Measurements from ENCODE around the gene IRGQ. TPM values are rescaled to one million over a fixed set of nuclear protein-coding genes. Genes with fewer than 3 reads are reported as not detected.

Gene IRGQ
- polyA plus RNA-seq, 3 donors, result 1.8 to 49.6 (median 2.9) TPM

DNA sequence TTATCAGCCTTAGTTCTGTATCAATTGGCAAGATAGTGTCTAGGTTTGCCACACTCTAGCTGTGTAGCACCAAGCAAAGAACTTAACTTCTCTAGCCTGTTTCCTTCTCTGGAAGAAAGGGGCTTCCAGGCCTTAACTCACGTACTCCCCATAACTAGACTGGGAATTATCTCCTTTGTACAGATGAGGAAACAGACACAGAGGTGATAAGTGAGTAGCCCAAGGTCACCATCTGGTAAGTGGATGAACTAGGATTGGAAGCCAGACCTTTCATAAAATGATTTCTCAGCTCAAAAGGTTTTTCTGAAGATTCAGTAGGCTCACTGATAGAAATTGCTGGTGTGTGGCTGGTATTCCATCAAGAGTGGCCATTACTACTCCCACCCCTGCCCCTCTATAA, 20.4 kb upstream of the IRGQ start:
- intact Hi-C loops (cut with micrococcal nuclease), result no loop called here
- no peak for DNase-seq
- no peak overlapping the region for H2AFZ ChIP-seq (ENCODE audit: insufficient read depth, low read depth, low read length, poor library complexity, severe bottlenecking)
- H3K4me1 Mint-ChIP-seq, result peaks cover 12% of the 10 kb centered on the region
- H3K27me3 Mint-ChIP-seq (ENCODE audit: low read depth in 3 of 3), result peaks cover 0 to 5% (median 0%) of the 10 kb centered on the region in 3 donors
- H3K9ac ChIP-seq (ENCODE audit: insufficient read depth, low read length, poor library complexity, severe bottlenecking), result no peak overlapping the region
- no peak overlapping the region for H3K4me2 ChIP-seq (replicated peaks; ENCODE audit: extremely low read depth, low read length, poor library complexity, severe bottlenecking)
- H3K27ac ChIP-seq (ENCODE audit: low read depth in 1 of 2, low read length in 2 of 2), result no peak overlapping the region
- H3K9me3 ChIP-seq (replicated peaks in 1 of 2; ENCODE audit: control insufficient read depth in 1 of 2, insufficient read depth in 1 of 2, low read length in 2 of 2), result no peaks in the 10 kb centered on the region
- peaks cover 28 to 30% of the 10 kb centered on the region in 2 donors for H3K36me3 Mint-ChIP-seq
- peaks cover 0 to 6% (median 0%) of the 10 kb centered on the region in 7 donors for H3K9me3 Mint-ChIP-seq
- no peaks in the 10 kb centered on the region for H3K27me3 ChIP-seq (ENCODE audit: control insufficient read depth in 2 of 2, insufficient read depth in 2 of 2, low read length in 2 of 2)
- no peak overlapping the region for H3K4me3 ChIP-seq (replicated peaks in 1 of 3; ENCODE audit: low read depth in 2 of 3, low read length in 3 of 3)
- peaks cover 16 to 17% of the 10 kb centered on the region in 2 donors for H3K4me1 ChIP-seq (ENCODE audit: control insufficient read depth in 1 of 2, insufficient read depth in 2 of 2, low read length in 2 of 2)
- peaks cover 9% of the 10 kb centered on the region for H3K79me2 ChIP-seq (ENCODE audit: insufficient read depth, low read length)
- no peak overlapping the region for H3K4me3 Mint-ChIP-seq
- H3K36me3 ChIP-seq (replicated peaks in 1 of 2; ENCODE audit: control insufficient read depth in 1 of 2, insufficient read depth in 2 of 2, low read length in 2 of 2), result no peaks in the 10 kb centered on the region
- no CpG with 5 or more reads among the region's 1 CpG for WGBS (ENCODE audit: insufficient coverage)
- H4K20me1 ChIP-seq (ENCODE audit: insufficient read depth, low read length), result no peaks in the 10 kb centered on the region
- H3K27ac Mint-ChIP-seq, result no peak overlapping the region
- TF ChIP-seq, protein P1, sequence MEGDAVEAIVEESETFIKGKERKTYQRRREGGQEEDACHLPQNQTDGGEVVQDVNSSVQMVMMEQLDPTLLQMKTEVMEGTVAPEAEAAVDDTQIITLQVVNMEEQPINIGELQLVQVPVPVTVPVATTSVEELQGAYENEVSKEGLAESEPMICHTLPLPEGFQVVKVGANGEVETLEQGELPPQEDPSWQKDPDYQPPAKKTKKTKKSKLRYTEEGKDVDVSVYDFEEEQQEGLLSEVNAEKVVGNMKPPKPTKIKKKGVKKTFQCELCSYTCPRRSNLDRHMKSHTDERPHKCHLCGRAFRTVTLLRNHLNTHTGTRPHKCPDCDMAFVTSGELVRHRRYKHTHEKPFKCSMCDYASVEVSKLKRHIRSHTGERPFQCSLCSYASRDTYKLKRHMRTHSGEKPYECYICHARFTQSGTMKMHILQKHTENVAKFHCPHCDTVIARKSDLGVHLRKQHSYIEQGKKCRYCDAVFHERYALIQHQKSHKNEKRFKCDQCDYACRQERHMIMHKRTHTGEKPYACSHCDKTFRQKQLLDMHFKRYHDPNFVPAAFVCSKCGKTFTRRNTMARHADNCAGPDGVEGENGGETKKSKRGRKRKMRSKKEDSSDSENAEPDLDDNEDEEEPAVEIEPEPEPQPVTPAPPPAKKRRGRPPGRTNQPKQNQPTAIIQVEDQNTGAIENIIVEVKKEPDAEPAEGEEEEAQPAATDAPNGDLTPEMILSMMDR (IDR thresholded peaks at IDR 0.05), result no peak

DNA sequence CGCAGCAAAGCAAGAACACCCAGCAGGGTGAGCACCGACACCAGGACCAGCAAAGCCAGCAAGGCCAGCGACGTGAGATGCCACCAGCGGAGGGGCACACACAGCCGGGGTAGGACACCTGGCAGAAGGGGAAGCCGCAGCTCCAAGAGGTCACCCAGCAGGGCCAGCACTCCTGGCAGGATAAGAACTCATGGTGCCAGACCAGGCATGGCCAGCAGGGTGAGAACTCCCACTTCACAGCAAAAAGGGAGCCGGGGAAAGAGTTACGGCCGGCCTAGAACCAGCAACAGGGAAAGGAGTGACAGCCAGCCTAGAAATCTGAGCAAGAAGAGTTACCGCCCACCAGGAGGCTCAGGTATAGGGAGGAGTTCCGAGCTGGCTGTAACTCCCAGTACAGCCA, 16.4 kb upstream of the IRGQ start:
- 96% methylated on average over 7 of the region's 12 CpGs for WGBS (ENCODE audit: insufficient coverage)
- no peak for DNase-seq
- H3K27me3 Mint-ChIP-seq (ENCODE audit: low read depth in 3 of 3), result peaks cover 0 to 5% (median 0%) of the 10 kb centered on the region in 3 donors
- H3K9me3 Mint-ChIP-seq, result peaks cover 0 to 6% (median 0%) of the 10 kb centered on the region in 7 donors
- no peak overlapping the region for H3K4me2 ChIP-seq (replicated peaks; ENCODE audit: extremely low read depth, low read length, poor library complexity, severe bottlenecking)
- peaks cover 3 to 5% of the 10 kb centered on the region in 2 donors for H3K4me1 ChIP-seq (ENCODE audit: control insufficient read depth in 1 of 2, insufficient read depth in 2 of 2, low read length in 2 of 2)
- no peak overlapping the region for H3K4me3 ChIP-seq (replicated peaks in 1 of 3; ENCODE audit: low read depth in 2 of 3, low read length in 3 of 3)
- H3K9ac ChIP-seq (ENCODE audit: insufficient read depth, low read length, poor library complexity, severe bottlenecking), result no peak overlapping the region
- no peaks in the 10 kb centered on the region for H3K79me2 ChIP-seq (ENCODE audit: insufficient read depth, low read length)
- H4K20me1 ChIP-seq (ENCODE audit: insufficient read depth, low read length), result no peaks in the 10 kb centered on the region
- TF ChIP-seq, protein P1 (IDR thresholded peaks at IDR 0.05), result no peak
- intact Hi-C loops (cut with micrococcal nuclease), result no loop called here
- H3K36me3 ChIP-seq (replicated peaks in 1 of 2; ENCODE audit: control insufficient read depth in 1 of 2, insufficient read depth in 2 of 2, low read length in 2 of 2), result no peaks in the 10 kb centered on the region
- H3K4me1 Mint-ChIP-seq, result peaks cover 3% of the 10 kb centered on the region
- H2AFZ ChIP-seq (ENCODE audit: insufficient read depth, low read depth, low read length, poor library complexity, severe bottlenecking), result no peak overlapping the region
- H3K27ac ChIP-seq (ENCODE audit: low read depth in 1 of 2, low read length in 2 of 2), result no peak overlapping the region
- no peak overlapping the region for H3K27ac Mint-ChIP-seq
- peaks cover 32 to 33% of the 10 kb centered on the region in 2 donors for H3K36me3 Mint-ChIP-seq
- no peaks in the 10 kb centered on the region for H3K27me3 ChIP-seq (ENCODE audit: control insufficient read depth in 2 of 2, insufficient read depth in 2 of 2, low read length in 2 of 2)
- H3K9me3 ChIP-seq (replicated peaks in 1 of 2; ENCODE audit: control insufficient read depth in 1 of 2, insufficient read depth in 1 of 2, low read length in 2 of 2), result no peaks in the 10 kb centered on the region
- H3K4me3 Mint-ChIP-seq, result no peak overlapping the region

Data from CD14-positive monocyte (primary cell).